ENCODE data around the gene FIBIN.

Gene FIBIN

GRCh38 chr11:27020751-27021150 is 26.8 kb downstream of the FIBIN start:
- in situ Hi-C loops (cut with MboI; ENCODE audit: low sequenced_read_pairs, unreplicated experiment) = no loop called here
- no peak for DNase-seq (ENCODE audit: low spot score)
- no peak for TF ChIP-seq CTCF (IDR thresholded peaks at IDR 0.05; ENCODE audit: borderline replicate concordance, control extremely low read depth, extremely low read depth, insufficient read depth, missing control alignments)

- no peak for DNase-seq (ENCODE audit: low spot score)
- TF ChIP-seq CTCF (IDR thresholded peaks at IDR 0.05; ENCODE audit: borderline replicate concordance, control extremely low read depth, extremely low read depth, insufficient read depth, missing control alignments) = no peak
- in situ Hi-C loops (cut with MboI; ENCODE audit: low sequenced_read_pairs, unreplicated experiment) = no loop called here
These were observed 28.8 kb downstream of the FIBIN start for GRCh38 chr11:27022659-27023251.

- no peak for TF ChIP-seq CTCF (IDR thresholded peaks at IDR 0.05; ENCODE audit: borderline replicate concordance, control extremely low read depth, extremely low read depth, insufficient read depth, missing control alignments)
- in situ Hi-C loops (cut with MboI; ENCODE audit: low sequenced_read_pairs, unreplicated experiment) = no loop called here
- DNase-seq (ENCODE audit: low spot score) = no peak
These were observed 31.0 kb downstream of the FIBIN start for GRCh38 chr11:27024865-27025264.

- no peak for TF ChIP-seq CTCF (IDR thresholded peaks at IDR 0.05; ENCODE audit: borderline replicate concordance, control extremely low read depth, extremely low read depth, insufficient read depth, missing control alignments)
- no peak for DNase-seq (ENCODE audit: low spot score)
- in situ Hi-C loops (cut with MboI; ENCODE audit: low sequenced_read_pairs, unreplicated experiment) = no loop called here
These were observed 31.5 kb downstream of the FIBIN start for GRCh38 chr11:27025312-27025955.

GRCh38 chr11:27025957-27026733 is 32.2 kb downstream of the FIBIN start:
- no peak for DNase-seq (ENCODE audit: low spot score)
- no peak for TF ChIP-seq CTCF (IDR thresholded peaks at IDR 0.05; ENCODE audit: borderline replicate concordance, control extremely low read depth, extremely low read depth, insufficient read depth, missing control alignments)
- in situ Hi-C loops (cut with MboI; ENCODE audit: low sequenced_read_pairs, unreplicated experiment) = no loop called here

- in situ Hi-C loops (cut with MboI; ENCODE audit: low sequenced_read_pairs, unreplicated experiment) = no loop called here
- DNase-seq (ENCODE audit: low spot score) = no peak
- no peak for TF ChIP-seq CTCF (IDR thresholded peaks at IDR 0.05; ENCODE audit: borderline replicate concordance, control extremely low read depth, extremely low read depth, insufficient read depth, missing control alignments)
These were observed 34.7 kb downstream of the FIBIN start for GRCh38 chr11:27028561-27028965.

Data from GM13976 (cell line).